ENCODE data around the gene TMEM245. TPM values are rescaled to one million over a fixed set of nuclear protein-coding genes. Genes with fewer than 3 reads are reported as not detected.
A peak's percentile ranks its signal among the peaks of the same experiment; 100 is the strongest.

The TMEM245 gene
- 10 to 100 TPM; 30.7 to 35.5 TPM for total RNA-seq

DNA sequence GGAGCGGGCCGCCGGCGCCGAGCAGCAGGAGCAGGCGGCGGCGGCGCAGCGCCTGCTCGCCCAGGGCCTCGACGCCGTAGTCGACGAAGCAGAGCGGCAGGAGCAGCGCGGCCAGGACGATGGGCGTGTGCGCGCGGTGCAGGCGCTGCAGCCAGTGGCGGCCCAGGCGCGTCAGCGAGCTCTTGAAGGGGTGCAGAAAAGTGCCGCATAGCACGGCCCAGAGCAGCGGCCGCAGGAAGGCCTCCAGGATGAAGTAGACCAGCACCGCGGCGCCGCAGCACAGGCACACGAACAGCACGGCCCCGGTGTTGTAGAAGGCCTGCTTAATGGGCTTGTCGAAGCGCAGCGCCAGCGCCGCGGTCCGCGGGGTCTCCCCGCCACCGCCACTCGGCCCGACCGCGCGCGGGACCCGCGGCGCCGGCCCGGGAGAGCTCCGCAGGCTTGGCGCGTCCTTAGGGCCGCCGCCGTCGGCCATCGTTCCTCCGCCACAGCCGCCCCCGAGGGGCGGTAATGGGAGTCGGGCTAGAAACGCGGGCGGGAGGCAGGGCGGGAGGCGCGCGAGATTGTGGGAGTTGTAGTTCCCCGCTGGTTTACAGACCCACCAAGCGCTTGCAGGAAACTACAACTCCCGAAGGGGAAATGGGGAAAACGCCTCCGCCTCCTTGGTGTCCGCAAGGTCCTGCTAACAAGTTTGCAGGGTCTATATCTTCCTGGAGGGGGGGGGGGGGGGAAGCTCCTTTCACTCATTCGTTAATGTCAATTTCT lies at the start of gene TMEM245:
Gene TMEM245 (minus strand): TSS at position 509 of the 765 bp plus-strand sequence. CDS start 34 bp downstream, at position 475.
- peaks cover 2 to 9% of the 10 kb centered on the region in 2 donors for H3K36me3 Mint-ChIP-seq (ENCODE audit: insufficient read depth in 2 of 2)
- no peaks in the 10 kb centered on the region for H3K27me3 Mint-ChIP-seq (ENCODE audit: low read depth)
- DNase-seq, result peak; percentile 93 to 97
- H3K4me1 Mint-ChIP-seq (ENCODE audit: low read depth), result peaks cover 56% of the 10 kb centered on the region
- peaks cover 0 to 2% of the 10 kb centered on the region in 2 donors for H3K9me3 Mint-ChIP-seq
- H3K27ac Mint-ChIP-seq, result peak within 1 kb of the TSS; percentile 93
- peak within 1 kb of the TSS; percentile 93 to 96 for H3K4me3 Mint-ChIP-seq
- ATAC-seq (replicated peaks in 1 of 2), result peak; percentile 88 to 90

DNA sequence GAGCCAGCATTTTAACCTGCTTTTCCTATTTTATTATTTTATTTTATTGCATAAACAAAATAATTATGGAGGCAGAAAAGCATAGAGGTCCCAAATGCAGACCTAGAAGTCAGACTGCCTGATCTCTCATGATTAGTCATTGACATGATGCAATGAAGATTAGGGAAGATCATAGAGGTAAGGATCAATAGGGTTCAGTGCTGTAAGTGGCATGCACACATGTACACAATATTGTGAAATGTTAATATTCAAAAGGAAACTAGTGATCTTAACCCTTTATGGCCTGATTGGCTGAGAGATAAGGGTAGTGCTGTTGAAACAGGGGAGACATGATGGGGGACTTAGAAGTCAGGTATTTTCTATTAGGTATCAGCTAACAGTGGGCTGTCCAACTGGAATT lies 48.4 kb upstream of the TMEM245 start:
- DNase-seq (no peak), ATAC-seq (replicated peaks in 1 of 2) (peak; percentile 53 to 69)
- Mint-ChIP-seq H3K9me3 (no peaks in the 10 kb centered on the region), H3K27me3 (ENCODE audit: low read depth) (peaks cover 62% of the 10 kb centered on the region), H3K4me1 (ENCODE audit: low read depth) (peaks cover 11% of the 10 kb centered on the region), H3K36me3 (ENCODE audit: insufficient read depth in 2 of 2) (peaks cover 0 to 6% of the 10 kb centered on the region in 2 donors), H3K27ac (no peak overlapping the region), H3K4me3 (no peak overlapping the region)

DNA sequence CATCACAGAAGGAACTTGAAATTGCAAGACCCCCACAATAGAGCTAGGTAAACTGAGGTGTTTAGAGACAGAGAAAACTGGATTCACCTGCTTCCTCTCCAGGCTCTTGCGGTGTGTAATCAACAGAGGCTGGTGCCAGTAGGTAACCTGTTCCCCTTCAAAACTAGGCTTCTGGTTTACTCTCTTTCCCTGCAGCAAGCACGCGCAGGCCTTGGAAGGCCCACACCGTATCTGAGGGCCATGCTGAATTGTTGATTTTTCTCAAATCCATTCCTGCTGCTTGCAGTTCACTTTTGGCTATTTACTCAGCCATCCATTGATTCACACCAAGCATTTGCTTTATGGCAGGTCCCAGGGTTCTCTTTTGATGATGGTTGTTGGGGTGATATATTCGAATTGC lies 48.0 kb upstream of the TMEM245 start:
- peaks cover 11% of the 10 kb centered on the region for H3K4me1 Mint-ChIP-seq (ENCODE audit: low read depth)
- DNase-seq (no peak), ATAC-seq (replicated peaks in 1 of 2) (no peak)
- peak overlapping the region; percentile 55 to 83 for H3K4me3 Mint-ChIP-seq
- H3K27ac Mint-ChIP-seq, result no peak overlapping the region
- H3K27me3 Mint-ChIP-seq (ENCODE audit: low read depth), result peaks cover 66% of the 10 kb centered on the region
- H3K9me3 Mint-ChIP-seq, result no peaks in the 10 kb centered on the region
- H3K36me3 Mint-ChIP-seq (ENCODE audit: insufficient read depth in 2 of 2), result peaks cover 0 to 6% of the 10 kb centered on the region in 2 donors

DNA sequence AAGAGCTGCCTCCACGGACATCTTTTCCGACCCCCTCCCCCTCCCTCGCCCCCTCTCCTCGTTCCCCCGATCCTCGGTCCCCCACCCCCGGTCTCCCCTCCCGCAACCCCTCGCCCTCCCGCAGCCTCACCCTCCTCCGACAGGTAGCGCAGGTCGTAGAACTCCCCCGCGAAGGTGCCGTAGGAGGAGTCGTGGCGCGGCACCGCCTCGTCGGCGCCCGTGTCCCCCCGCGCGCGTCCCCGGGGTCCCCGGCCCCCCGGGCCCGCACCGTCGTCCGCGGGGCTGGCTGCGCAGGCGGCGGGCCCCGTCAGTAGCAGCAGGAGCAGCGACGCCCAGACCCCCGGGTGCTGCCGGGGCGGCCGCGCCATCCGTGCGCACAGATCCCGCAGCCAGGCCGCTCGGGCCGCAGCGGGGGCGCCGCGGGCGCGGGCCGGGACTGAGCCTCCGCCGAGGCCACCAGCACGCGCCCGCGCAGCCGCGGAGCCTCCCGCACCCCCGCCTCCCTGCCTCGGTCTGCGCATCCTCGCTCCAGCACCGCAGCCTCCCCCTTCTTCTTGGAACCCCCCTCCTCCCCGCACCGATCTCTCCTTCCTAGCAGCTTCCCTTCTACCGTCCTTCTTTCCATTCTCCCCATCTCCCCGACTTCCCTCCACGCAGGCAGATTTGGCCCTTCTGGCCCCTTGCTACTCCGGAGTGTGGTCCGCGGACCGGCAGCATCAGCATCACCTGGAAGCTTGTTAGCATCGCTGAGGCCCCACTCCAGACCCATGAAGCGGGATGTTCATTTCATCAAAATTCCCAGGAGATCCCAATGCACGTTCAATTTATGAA lies 47.2 kb upstream of the TMEM245 start, which contains the start of gene FRRS1L:
Gene FRRS1L (minus strand): TSS at position 479 of the 831 bp plus-strand sequence. CDS start 111 bp downstream, at position 368.
- DNase-seq (peak in 1 of 2 donors; percentile 3), ATAC-seq (replicated peaks in 1 of 2) (peak in 1 of 2 donors; percentile 34)
- H3K4me1 Mint-ChIP-seq (ENCODE audit: low read depth), result peaks cover 11% of the 10 kb centered on the region
- H3K27me3 Mint-ChIP-seq (ENCODE audit: low read depth), result peaks cover 64% of the 10 kb centered on the region
- H3K4me3 Mint-ChIP-seq, result peak within 1 kb of the TSS; percentile 55 to 83
- H3K27ac Mint-ChIP-seq, result no peak within 1 kb of the TSS
- H3K9me3 Mint-ChIP-seq, result no peaks in the 10 kb centered on the region
- peaks cover 0 to 6% of the 10 kb centered on the region in 2 donors for H3K36me3 Mint-ChIP-seq (ENCODE audit: insufficient read depth in 2 of 2)

DNA sequence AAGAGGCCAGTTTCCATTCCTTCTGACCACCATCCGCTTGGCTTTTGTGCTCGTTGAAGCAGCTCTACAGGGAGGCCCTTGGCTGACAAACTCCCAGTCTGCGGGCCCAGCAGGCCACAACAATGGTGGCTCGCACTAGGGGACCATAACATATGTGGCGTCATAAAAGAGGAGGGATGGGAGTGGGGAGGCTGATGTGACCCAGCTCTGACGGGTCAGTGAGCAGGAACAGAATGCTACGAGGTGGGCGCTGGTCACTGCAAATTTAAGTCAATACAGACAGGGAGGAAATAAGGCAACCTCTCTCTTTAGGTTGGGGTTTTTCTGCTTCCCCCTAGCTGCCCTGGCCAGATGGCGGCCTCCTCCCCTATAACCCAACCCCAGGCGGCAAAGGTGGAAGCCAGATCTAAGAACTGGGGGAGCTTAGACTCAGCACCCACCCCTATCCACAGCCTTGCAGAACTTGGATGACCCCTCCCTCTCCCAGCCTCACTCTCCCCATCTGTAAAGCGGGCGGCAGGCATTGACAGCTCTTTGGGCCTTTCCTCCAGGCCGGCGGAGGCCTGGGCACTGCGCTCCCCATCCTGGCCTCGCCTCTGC lies 46.5 kb upstream of the TMEM245 start:
- no peaks in the 10 kb centered on the region for H3K9me3 Mint-ChIP-seq
- ATAC-seq (replicated peaks in 1 of 2) (no peak), DNase-seq (no peak)
- peaks cover 0 to 6% of the 10 kb centered on the region in 2 donors for H3K36me3 Mint-ChIP-seq (ENCODE audit: insufficient read depth in 2 of 2)
- H3K27ac Mint-ChIP-seq, result no peak overlapping the region
- peaks cover 11% of the 10 kb centered on the region for H3K4me1 Mint-ChIP-seq (ENCODE audit: low read depth)
- peaks cover 64% of the 10 kb centered on the region for H3K27me3 Mint-ChIP-seq (ENCODE audit: low read depth)
- peak overlapping the region in 1 of 2 donors; percentile 59 for H3K4me3 Mint-ChIP-seq

DNA sequence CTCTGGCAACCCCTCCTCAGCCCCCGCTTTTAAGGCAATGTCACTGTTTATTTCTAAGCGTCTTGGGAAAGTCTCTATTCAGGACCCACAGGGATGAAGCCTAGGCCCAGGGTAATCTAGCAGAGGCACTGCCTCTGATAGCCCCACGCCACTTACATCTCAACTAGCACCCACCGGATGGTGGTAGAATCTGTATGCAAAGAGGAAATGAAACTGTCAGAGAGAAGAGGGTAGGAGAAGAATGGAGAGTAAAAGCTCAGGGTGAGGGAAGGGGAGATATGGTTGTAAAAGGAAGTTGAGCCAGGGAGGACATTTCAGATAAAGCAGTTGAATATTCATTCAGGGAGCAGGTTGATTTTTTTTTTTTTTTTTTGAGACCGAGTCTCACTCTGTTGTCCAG lies 44.3 kb upstream of the TMEM245 start:
- ATAC-seq (replicated peaks in 1 of 2) (no peak), DNase-seq (no peak)
- Mint-ChIP-seq H3K4me1 (ENCODE audit: low read depth) (peaks cover 11% of the 10 kb centered on the region), H3K36me3 (ENCODE audit: insufficient read depth in 2 of 2) (peaks cover 0 to 6% of the 10 kb centered on the region in 2 donors), H3K9me3 (no peaks in the 10 kb centered on the region), H3K27ac (no peak overlapping the region), H3K27me3 (ENCODE audit: low read depth) (peaks cover 63% of the 10 kb centered on the region), H3K4me3 (no peak overlapping the region)

DNA sequence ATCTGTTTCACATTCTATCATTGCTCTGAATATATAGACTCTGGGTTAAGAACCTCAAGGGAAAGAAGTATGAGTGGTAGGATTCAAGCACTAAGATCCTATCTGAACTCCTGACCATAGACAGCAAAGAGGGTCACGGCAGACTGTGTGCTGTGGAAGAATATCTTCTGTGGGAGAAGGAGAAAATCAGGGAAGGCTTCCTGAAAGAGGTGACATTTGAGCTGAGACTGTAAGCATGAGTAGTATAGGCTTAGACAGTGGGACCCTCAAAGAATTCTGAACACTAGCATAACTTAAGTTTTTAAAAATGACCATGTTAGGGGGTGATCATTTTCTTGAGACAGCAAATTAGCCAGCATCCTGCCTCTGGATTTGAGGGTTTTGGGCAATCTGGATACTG lies 43.4 kb upstream of the TMEM245 start:
- peaks cover 11% of the 10 kb centered on the region for H3K4me1 Mint-ChIP-seq (ENCODE audit: low read depth)
- H3K36me3 Mint-ChIP-seq (ENCODE audit: insufficient read depth in 2 of 2), result peaks cover 0 to 6% of the 10 kb centered on the region in 2 donors
- H3K27ac Mint-ChIP-seq, result no peak overlapping the region
- H3K9me3 Mint-ChIP-seq, result no peaks in the 10 kb centered on the region
- DNase-seq (no peak), ATAC-seq (replicated peaks in 1 of 2) (no peak)
- peaks cover 65% of the 10 kb centered on the region for H3K27me3 Mint-ChIP-seq (ENCODE audit: low read depth)
- H3K4me3 Mint-ChIP-seq, result no peak overlapping the region

DNA sequence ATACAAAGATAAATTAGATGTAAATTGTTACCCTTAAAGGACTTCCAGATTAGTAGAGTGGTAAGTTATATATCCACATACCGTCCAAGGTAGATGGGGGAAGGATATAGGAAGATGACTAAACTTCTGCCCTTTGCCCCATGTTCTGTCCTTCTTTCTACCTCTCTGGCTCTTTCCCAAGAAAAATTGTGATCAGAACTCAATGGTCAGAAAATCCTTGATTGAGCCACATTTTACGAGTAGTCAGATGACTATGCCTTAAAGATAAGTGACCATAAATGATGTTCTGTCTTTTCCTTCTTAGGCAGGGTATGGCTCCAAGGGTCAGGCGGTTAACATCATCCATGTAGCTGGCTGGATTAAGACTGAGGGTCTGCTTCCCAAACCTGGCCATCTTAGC lies 42.9 kb upstream of the TMEM245 start:
- peaks cover 6% of the 10 kb centered on the region for H3K4me1 Mint-ChIP-seq (ENCODE audit: low read depth)
- H3K27ac Mint-ChIP-seq, result no peak overlapping the region
- DNase-seq (no peak), ATAC-seq (replicated peaks in 1 of 2) (no peak)
- peaks cover 0 to 6% of the 10 kb centered on the region in 2 donors for H3K36me3 Mint-ChIP-seq (ENCODE audit: insufficient read depth in 2 of 2)
- H3K9me3 Mint-ChIP-seq, result no peaks in the 10 kb centered on the region
- peaks cover 64% of the 10 kb centered on the region for H3K27me3 Mint-ChIP-seq (ENCODE audit: low read depth)
- no peak overlapping the region for H3K4me3 Mint-ChIP-seq

DNA sequence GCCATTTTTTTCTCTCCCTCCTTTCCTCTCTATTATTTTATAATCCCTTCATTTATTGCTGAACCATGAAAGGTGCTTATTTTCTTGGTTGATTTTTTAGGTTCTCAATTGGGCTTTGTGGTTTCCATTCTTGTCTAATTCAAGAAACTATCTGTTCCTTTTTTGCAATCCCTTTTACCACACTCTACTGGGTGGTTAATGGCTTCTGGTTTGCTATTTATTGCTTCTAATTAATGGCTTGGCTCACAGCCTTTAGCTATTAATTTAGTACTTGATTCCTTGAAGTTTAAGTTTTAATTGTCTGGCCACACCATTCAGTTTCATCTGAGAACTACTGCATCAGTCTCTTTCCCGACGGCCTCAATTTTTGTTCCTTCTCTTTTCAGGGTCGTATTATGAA lies 41.7 kb upstream of the TMEM245 start:
- no peak for ATAC-seq (replicated peaks in 1 of 2)
- no peak overlapping the region for H3K4me3 Mint-ChIP-seq
- DNase-seq, result no peak
- no peaks in the 10 kb centered on the region for H3K4me1 Mint-ChIP-seq (ENCODE audit: low read depth)
- H3K9me3 Mint-ChIP-seq, result no peaks in the 10 kb centered on the region
- H3K27me3 Mint-ChIP-seq (ENCODE audit: low read depth), result peaks cover 63% of the 10 kb centered on the region
- H3K36me3 Mint-ChIP-seq (ENCODE audit: insufficient read depth in 2 of 2), result peaks cover 0 to 5% of the 10 kb centered on the region in 2 donors
- no peak overlapping the region for H3K27ac Mint-ChIP-seq

DNA sequence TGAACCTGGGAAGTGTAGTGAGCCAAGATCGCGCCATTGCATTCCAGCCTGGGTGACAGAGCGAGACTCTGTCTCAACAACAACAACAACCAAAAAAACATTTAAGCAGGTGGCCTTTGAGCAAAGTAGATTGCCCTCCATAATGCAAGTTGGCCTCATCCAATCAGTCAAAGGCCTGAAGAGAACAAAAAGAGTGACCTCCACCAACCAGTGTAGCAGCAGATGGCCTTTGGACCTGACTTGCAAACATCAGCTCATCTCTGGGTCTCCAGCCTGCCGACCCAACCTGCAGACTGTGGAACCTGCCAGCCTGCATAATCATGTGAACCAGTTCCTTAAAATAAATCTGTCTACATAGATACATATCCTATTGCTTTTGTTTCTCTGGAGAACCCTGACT lies 39.8 kb upstream of the TMEM245 start:
- Mint-ChIP-seq H3K27me3 (ENCODE audit: low read depth) (peaks cover 45% of the 10 kb centered on the region), H3K4me1 (ENCODE audit: low read depth) (no peaks in the 10 kb centered on the region), H3K9me3 (no peaks in the 10 kb centered on the region), H3K27ac (no peak overlapping the region), H3K36me3 (ENCODE audit: insufficient read depth in 2 of 2) (no peaks in the 10 kb centered on the region), H3K4me3 (no peak overlapping the region)
- DNase-seq (no peak), ATAC-seq (replicated peaks in 1 of 2) (no peak)

DNA sequence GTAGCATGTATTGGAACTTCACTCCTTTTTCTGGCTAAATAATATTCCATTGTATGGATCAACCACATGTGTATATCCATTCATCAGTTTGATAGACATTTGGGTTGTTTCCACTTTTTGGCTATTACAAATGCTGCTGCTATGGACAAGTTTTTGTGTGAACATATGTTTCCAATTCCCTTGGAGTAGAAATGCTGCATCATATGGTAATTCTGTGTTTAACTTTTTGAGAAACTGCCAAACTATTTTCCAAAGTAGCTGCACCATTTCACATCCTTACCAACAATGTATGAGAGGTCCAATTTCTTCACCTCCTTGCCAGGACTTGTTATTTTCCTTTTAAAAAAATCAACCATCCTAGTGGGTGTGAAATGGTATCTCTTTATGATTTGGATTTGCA lies 38.9 kb upstream of the TMEM245 start:
- H3K4me1 Mint-ChIP-seq (ENCODE audit: low read depth), result no peaks in the 10 kb centered on the region
- ATAC-seq (replicated peaks in 1 of 2), result no peak
- no peak overlapping the region for H3K4me3 Mint-ChIP-seq
- no peak for DNase-seq
- peaks cover 2 to 4% of the 10 kb centered on the region in 2 donors for H3K9me3 Mint-ChIP-seq
- H3K36me3 Mint-ChIP-seq (ENCODE audit: insufficient read depth in 2 of 2), result peaks cover 1 to 2% of the 10 kb centered on the region in 2 donors
- H3K27ac Mint-ChIP-seq, result no peak overlapping the region
- peaks cover 36% of the 10 kb centered on the region for H3K27me3 Mint-ChIP-seq (ENCODE audit: low read depth)

DNA sequence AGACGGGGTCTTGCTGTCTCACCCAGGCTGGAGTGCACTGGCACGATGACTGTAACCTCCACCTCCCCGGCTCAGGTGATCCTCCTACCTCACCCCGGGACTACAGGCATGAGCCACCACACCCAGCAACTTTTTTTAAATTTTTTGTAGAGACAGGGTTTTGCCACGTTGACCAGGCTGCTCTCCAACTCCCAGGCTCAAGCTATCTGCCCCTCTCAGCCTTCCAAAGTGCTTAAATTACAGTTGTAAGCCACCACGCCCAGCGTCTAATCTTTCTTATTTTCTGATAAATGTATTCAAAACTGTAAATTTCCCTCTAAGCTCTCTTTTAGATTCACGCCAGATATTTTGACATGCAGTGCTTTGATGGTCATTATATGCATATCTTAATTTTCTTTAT lies 37.0 kb upstream of the TMEM245 start:
- ATAC-seq (replicated peaks in 1 of 2) (no peak), DNase-seq (no peak)
- H3K4me1 Mint-ChIP-seq (ENCODE audit: low read depth), result no peaks in the 10 kb centered on the region
- peaks cover 23% of the 10 kb centered on the region for H3K27me3 Mint-ChIP-seq (ENCODE audit: low read depth)
- no peak overlapping the region for H3K4me3 Mint-ChIP-seq
- H3K27ac Mint-ChIP-seq, result no peak overlapping the region
- peaks cover 2 to 4% of the 10 kb centered on the region in 2 donors for H3K9me3 Mint-ChIP-seq
- H3K36me3 Mint-ChIP-seq (ENCODE audit: insufficient read depth in 2 of 2), result peaks cover 2% of the 10 kb centered on the region in 2 donors
